NCI-H146 treated with DMSO at 0.1 percent for 48 hours (cell line): Measurements from ENCODE around the gene RNASEH2A.

Experiments
- DNase-seq: peaks from one replicate; lab custom pipeline; 2025; ENCODE audit not compliant: unreplicated experiment; lab: John Stamatoyannopoulos, UW

The RNASEH2A gene

GRCh38 chr19:12806242-12807081 is at the start of gene RNASEH2A:
Gene RNASEH2A (plus strand): TSS chr19:12806584. CDS start chr19:12806674, 90 bp downstream.
- peak; percentile 87 for DNase-seq

- peak; percentile 79 for DNase-seq
Observed at GRCh38 chr19:12757544-12758274, 48.7 kb upstream of the RNASEH2A start.

GRCh38 chr19:12759686-12760085 is 46.7 kb upstream of the RNASEH2A start:
- DNase-seq = no peak

- no peak for DNase-seq
Observed at GRCh38 chr19:12763100-12763499, 43.3 kb upstream of the RNASEH2A start.

- DNase-seq = no peak
Observed at GRCh38 chr19:12764698-12765097, 41.7 kb upstream of the RNASEH2A start.

GRCh38 chr19:12766051-12766521 is 40.3 kb upstream of the RNASEH2A start:
- no peak for DNase-seq

GRCh38 chr19:12767150-12767549 is 39.2 kb upstream of the RNASEH2A start:
- no peak for DNase-seq

- DNase-seq = no peak
Observed at GRCh38 chr19:12767666-12768065, 38.7 kb upstream of the RNASEH2A start.

GRCh38 chr19:12769689-12770088 is 36.7 kb upstream of the RNASEH2A start:
- no peak for DNase-seq

- no peak for DNase-seq
Observed at GRCh38 chr19:12770922-12771321, 35.5 kb upstream of the RNASEH2A start.

GRCh38 chr19:12772323-12772722 is 34.1 kb upstream of the RNASEH2A start:
- DNase-seq = no peak

- no peak for DNase-seq
Observed at GRCh38 chr19:12773571-12773970, 32.8 kb upstream of the RNASEH2A start.

- peak; percentile 94 for DNase-seq
Observed at GRCh38 chr19:12774588-12775555, 31.5 kb upstream of the RNASEH2A start, which contains the start of gene HOOK2. Gene HOOK2 (minus strand): TSS chr19:12775552. CDS start chr19:12775449, 103 bp downstream.

- peak; percentile 85 for DNase-seq
Observed at GRCh38 chr19:12777217-12778016, 29.0 kb upstream of the RNASEH2A start.

- peak; percentile 82 for DNase-seq
Observed at GRCh38 chr19:12778017-12778904, 28.1 kb upstream of the RNASEH2A start.

GRCh38 chr19:12778905-12779161 is 27.6 kb upstream of the RNASEH2A start:
- no peak for DNase-seq

- peak; percentile 39 for DNase-seq
Observed at GRCh38 chr19:12779162-12779993, 27.0 kb upstream of the RNASEH2A start.

GRCh38 chr19:12782174-12782423 is 24.3 kb upstream of the RNASEH2A start:
- DNase-seq = no peak
